Aorta (tissue), 5 donors: ENCODE data around the gene PDXP. TPM values are rescaled to one million over a fixed set of nuclear protein-coding genes. Genes with fewer than 3 reads are reported as not detected.
A peak's percentile ranks its signal among the peaks of the same experiment; 100 is the strongest.

Experiments
- ATAC-seq: fragments of 200-7000 bp; cut with Tn5 transposase; one replicate; pipeline ENCODE4 v1.9.1; 2022; ENCODE audit warnings: moderate library complexity; ENCODE audit not compliant: low FRiP score
- DNase-seq, 2 donors: peaks; one replicate each; pipeline ENCODE4 v3.0.0-alpha.2; 2020
- H3K27ac ChIP-seq, 2 donors: one replicate each; pipeline ENCODE4 v1.5.1; 2013; ENCODE audit warnings: low read length in 2 of 2, mild to moderate bottlenecking in 2 of 2, moderate library complexity in 2 of 2, control low read depth in 1 of 2, inconsistent platforms in 1 of 2, low read depth in 1 of 2
- H3K27me3 ChIP-seq, 2 donors: one replicate each; pipeline ENCODE4 v1.6.1; 2013; ENCODE audit warnings: control low read depth in 1 of 2, low read length in 1 of 2, mild to moderate bottlenecking in 1 of 2, moderate library complexity in 1 of 2; ENCODE audit not compliant: insufficient read depth in 2 of 2, control insufficient read depth in 1 of 2
- H3K36me3 ChIP-seq, 2 donors: one replicate each; pipeline ENCODE4 v1.6.1; 2013; ENCODE audit warnings: control low read depth in 1 of 2, low read length in 1 of 2, mild to moderate bottlenecking in 1 of 2; ENCODE audit not compliant: insufficient read depth in 2 of 2, control insufficient read depth in 1 of 2
- H3K4me1 ChIP-seq, 2 donors: one replicate each; pipeline ENCODE4 v1.6.1; 2013; ENCODE audit warnings: low read length in 2 of 2, control low read depth in 1 of 2, mild to moderate bottlenecking in 1 of 2, moderate library complexity in 1 of 2; ENCODE audit not compliant: insufficient read depth in 2 of 2, control insufficient read depth in 1 of 2
- H3K4me3 ChIP-seq, 2 donors: one replicate each; pipeline ENCODE4 v1.5.1; 2013; ENCODE audit warnings: low read length in 2 of 2, control low read depth in 1 of 2, mild to moderate bottlenecking in 1 of 2
- H3K9me3 ChIP-seq: one replicate; pipeline ENCODE4 v1.6.1; 2013; ENCODE audit warnings: mild to moderate bottlenecking, low read length; ENCODE audit not compliant: control insufficient read depth
- WGBS, 2 donors: extraction: QIAGEN DNeasy Blood & Tissue Kit; methylation state at CpG; one replicate each; pipeline ENCODE4 v1.1.7; 2013; 5-methylcytosine and 5-hydroxymethylcytosine counted together
- intact Hi-C, 2 donors: fragments of 100-400 bp; cut with DNase I; formaldehyde crosslinking; loops; one replicate each; pipeline versions ENCODE4 v1.14.2 to v1.15.0; 2022
- polyA plus RNA-seq, 2 donors: library from polyadenylated mRNA; stranded (reverse); fragments of 200-250 nt; gene quantifications; one replicate each; pipeline ENCODE4 v1.2.3, GENCODE V29; 2013
- total RNA-seq, 2 donors: library from RNA; stranded (reverse); fragmentation: NEBNext Ultra II Directional; extraction: Animal tissue kit (Norgen Biotek cat#: 25700); gene quantifications; one replicate each; pipeline ENCODE4 v1.2.1, GENCODE V29; 2021
- donor health status: healthy with polysubstance abuse.
- donor health status: Bipolar disorder and iron deficiency.
- donor health status: DM: no; HTN: no; CAD: no.
- donor health status: DM: no; HTN: no; CAD: no.
- donor health status: DM: yes; HTN: yes; CAD: no.

Gene PDXP
- total and polyA plus RNA-seq, 4 donors = 4.0 to 16.2 (median 5.1) TPM

- no peak overlapping the region for H3K27ac ChIP-seq
- no peaks in the 10 kb centered on the region for H3K4me1 ChIP-seq
- no peaks in the 10 kb centered on the region for H3K36me3 ChIP-seq
- no peak overlapping the region for H3K4me3 ChIP-seq
- WGBS, 2 donors = 82 to 83% methylated on average over 14 of the region's 14 CpGs
- no peaks in the 10 kb centered on the region for H3K27me3 ChIP-seq
- ATAC-seq (no peak), DNase-seq (no peak)
- intact Hi-C loops = no loop called here
- H3K9me3 ChIP-seq = no peaks in the 10 kb centered on the region
Observed at GRCh38 chr22:37632174-37633088, 26.1 kb upstream of the PDXP start.

GRCh38 chr22:37633089-37633624 is 25.4 kb upstream of the PDXP start:
- Histone ChIP-seq H3K4me1 (no peaks in the 10 kb centered on the region), H3K4me3 (no peak overlapping the region), H3K36me3 (no peaks in the 10 kb centered on the region), H3K27me3 (no peaks in the 10 kb centered on the region), H3K27ac (peak overlapping the region in 1 of 2 donors; percentile 8), H3K9me3 (no peaks in the 10 kb centered on the region)
- intact Hi-C loops = no loop called here
- WGBS, 2 donors = 43% methylated on average over 10 to 11 of the region's 11 CpGs
- DNase-seq = no peak
- ATAC-seq = no peak

GRCh38 chr22:37633625-37634416 is 24.7 kb upstream of the PDXP start:
- Histone ChIP-seq H3K27me3 (no peaks in the 10 kb centered on the region), H3K36me3 (no peaks in the 10 kb centered on the region), H3K9me3 (no peaks in the 10 kb centered on the region), H3K27ac (peak overlapping the region in 1 of 2 donors; percentile 39), H3K4me1 (no peaks in the 10 kb centered on the region), H3K4me3 (no peak overlapping the region)
- WGBS, 2 donors = 2% methylated on average over 23 to 24 of the region's 24 CpGs
- peak; percentile 93 to 96 for DNase-seq
- intact Hi-C loops = no loop called here
- peak; percentile 87 for ATAC-seq

- no peak overlapping the region for H3K4me3 ChIP-seq
- no peak for ATAC-seq
- H3K9me3 ChIP-seq = no peaks in the 10 kb centered on the region
- WGBS, 2 donors = 25 to 27% methylated on average over 8 of the region's 8 CpGs
- no peaks in the 10 kb centered on the region for H3K27me3 ChIP-seq
- DNase-seq = no peak
- no peaks in the 10 kb centered on the region for H3K36me3 ChIP-seq
- peak overlapping the region in 1 of 2 donors; percentile 39 for H3K27ac ChIP-seq
- intact Hi-C loops = no loop called here
- no peaks in the 10 kb centered on the region for H3K4me1 ChIP-seq
Observed at GRCh38 chr22:37634417-37634924, 24.1 kb upstream of the PDXP start.

GRCh38 chr22:37635157-37635556 is 23.4 kb upstream of the PDXP start:
- no peaks in the 10 kb centered on the region for H3K4me1 ChIP-seq
- H3K36me3 ChIP-seq = no peaks in the 10 kb centered on the region
- intact Hi-C loops = no loop called here
- H3K27me3 ChIP-seq = no peaks in the 10 kb centered on the region
- ATAC-seq (no peak), DNase-seq (no peak)
- no peak overlapping the region for H3K27ac ChIP-seq
- no peak overlapping the region for H3K4me3 ChIP-seq
- WGBS, 2 donors = 91 to 96% methylated on average over 7 of the region's 7 CpGs
- H3K9me3 ChIP-seq = no peaks in the 10 kb centered on the region

GRCh38 chr22:37636186-37636948 is 22.2 kb upstream of the PDXP start:
- H3K27me3 ChIP-seq = no peaks in the 10 kb centered on the region
- H3K36me3 ChIP-seq = no peaks in the 10 kb centered on the region
- DNase-seq = no peak
- no peak overlapping the region for H3K4me3 ChIP-seq
- H3K4me1 ChIP-seq = no peaks in the 10 kb centered on the region
- WGBS, 2 donors = 73 to 78% methylated on average over 6 of the region's 6 CpGs
- intact Hi-C loops = no loop called here
- no peaks in the 10 kb centered on the region for H3K9me3 ChIP-seq
- H3K27ac ChIP-seq = no peak overlapping the region
- no peak for ATAC-seq

GRCh38 chr22:37636949-37637273 is 21.6 kb upstream of the PDXP start:
- WGBS, 2 donors = 69 to 72% methylated on average over 3 of the region's 3 CpGs
- Histone ChIP-seq H3K4me1 (no peaks in the 10 kb centered on the region), H3K27ac (no peak overlapping the region)

GRCh38 chr22:37638391-37639069 is 20.0 kb upstream of the PDXP start:
- no peak overlapping the region for H3K4me3 ChIP-seq
- no peak for ATAC-seq
- H3K4me1 ChIP-seq = no peaks in the 10 kb centered on the region

More at GRCh38 chr22:37636949-37637273, 21.6 kb upstream of the PDXP start:
- no peaks in the 10 kb centered on the region for H3K36me3 ChIP-seq
- H3K27me3 ChIP-seq = no peaks in the 10 kb centered on the region
- no peaks in the 10 kb centered on the region for H3K9me3 ChIP-seq
- ATAC-seq (no peak), DNase-seq (no peak)
- H3K4me3 ChIP-seq = no peak overlapping the region
- intact Hi-C loops = no loop called here

More at GRCh38 chr22:37638391-37639069, 20.0 kb upstream of the PDXP start:
- no peak overlapping the region for H3K27ac ChIP-seq
- H3K9me3 ChIP-seq = no peaks in the 10 kb centered on the region
- H3K36me3 ChIP-seq = no peaks in the 10 kb centered on the region
- intact Hi-C loops = no loop called here
- DNase-seq = no peak
- 83 to 84% methylated on average over 11 of the region's 11 CpGs for WGBS, 2 donors
- H3K27me3 ChIP-seq = no peaks in the 10 kb centered on the region
